Measurements from ENCODE around the gene PLEKHG2. TPM values are rescaled to one million over a fixed set of nuclear protein-coding genes. Genes with fewer than 3 reads are reported as not detected.
A peak's percentile ranks its signal among the peaks of the same experiment; 100 is the strongest.

Gene PLEKHG2
- total RNA-seq, 1 experiment from 2014 or later, result 62.3 TPM

DNA sequence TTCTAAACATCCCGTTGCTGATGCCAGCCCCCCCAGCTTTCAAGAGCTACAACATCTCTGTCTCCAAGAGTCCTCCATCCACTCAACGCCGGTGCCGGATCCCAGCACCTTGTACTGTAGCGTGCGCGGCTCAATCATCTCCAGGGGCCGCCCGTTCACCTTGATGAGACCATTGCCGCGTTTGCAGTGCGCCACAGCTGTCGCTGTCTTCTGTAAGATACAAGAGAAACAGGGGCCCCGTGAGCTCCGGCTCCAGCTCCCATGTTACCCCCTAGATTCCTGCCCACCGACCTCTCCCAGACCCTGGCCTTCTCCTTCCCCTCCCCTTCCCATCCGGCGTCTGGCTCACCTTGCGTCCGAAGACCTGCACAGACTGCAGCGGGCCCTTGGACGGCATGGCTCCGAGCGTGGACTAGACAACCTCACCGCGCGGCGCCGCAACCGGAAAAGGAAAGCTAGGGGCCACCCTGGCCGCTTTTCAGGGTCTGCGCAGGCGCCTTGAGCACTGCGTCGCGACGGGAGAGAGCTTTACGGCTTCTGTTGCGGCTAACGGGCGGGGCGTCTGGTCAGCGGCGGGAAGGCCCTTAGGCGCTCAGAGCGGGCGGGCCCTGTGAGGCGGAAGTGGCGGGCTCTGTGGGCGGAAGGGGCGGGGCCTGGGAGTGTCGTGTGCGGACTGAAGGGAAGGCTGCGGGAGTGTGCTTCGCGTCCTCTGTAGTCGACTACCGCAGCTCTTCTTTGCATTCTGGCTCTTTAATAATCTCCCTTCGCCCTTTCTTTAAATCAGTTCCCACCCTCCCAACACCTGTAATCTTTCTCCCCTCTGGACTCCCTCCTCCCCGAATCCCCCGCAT is 23.3 kb downstream of the PLEKHG2 start, which contains the start of gene RPS16:
Gene RPS16 (minus strand): TSS at position 451 of the 851 bp plus-strand sequence. CDS start 54 bp downstream, at position 397.
- ChIA-PET CTCF (interaction anchor here (0.6 to 2.5 kb wide), 15 partner anchors 10 to 985 kb away, joined by 3 to 16 read pairs (median 4); partner anchors contain the start of genes EID2B, PLEKHG2, SAMD4B and SUPT5H), POLR2A (interaction anchor here (0.6 to 1.8 kb wide), 31 partner anchors 9 to 1060 kb away, joined by 3 to 47 read pairs (median 5); partner anchors contain the start of genes DLL3, MED29, PAF1 and PLEKHG2)
- Mint-ChIP-seq H3K36me3 (peaks cover 34% of the 10 kb centered on the region), H3K4me1 (peaks cover 47% of the 10 kb centered on the region), H3K9me3 (no peaks in the 10 kb centered on the region), H3K27me3 (ENCODE audit: low read depth) (no peaks in the 10 kb centered on the region), H3K4me3 (peak within 1 kb of the TSS; percentile 99), H3K27ac (peak within 1 kb of the TSS; percentile 99)
- DNase-seq (ENCODE audit: low spot score), result peak; percentile 99
- ATAC-seq, result peak; percentile 83
- TF ChIP-seq, protein P1, sequence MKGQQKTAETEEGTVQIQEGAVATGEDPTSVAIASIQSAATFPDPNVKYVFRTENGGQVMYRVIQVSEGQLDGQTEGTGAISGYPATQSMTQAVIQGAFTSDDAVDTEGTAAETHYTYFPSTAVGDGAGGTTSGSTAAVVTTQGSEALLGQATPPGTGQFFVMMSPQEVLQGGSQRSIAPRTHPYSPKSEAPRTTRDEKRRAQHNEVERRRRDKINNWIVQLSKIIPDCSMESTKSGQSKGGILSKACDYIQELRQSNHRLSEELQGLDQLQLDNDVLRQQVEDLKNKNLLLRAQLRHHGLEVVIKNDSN (CRISPR knock-in tag; IDR thresholded peaks at IDR 0.05), result peak; percentile 52
- TF ChIP-seq, protein P2, sequence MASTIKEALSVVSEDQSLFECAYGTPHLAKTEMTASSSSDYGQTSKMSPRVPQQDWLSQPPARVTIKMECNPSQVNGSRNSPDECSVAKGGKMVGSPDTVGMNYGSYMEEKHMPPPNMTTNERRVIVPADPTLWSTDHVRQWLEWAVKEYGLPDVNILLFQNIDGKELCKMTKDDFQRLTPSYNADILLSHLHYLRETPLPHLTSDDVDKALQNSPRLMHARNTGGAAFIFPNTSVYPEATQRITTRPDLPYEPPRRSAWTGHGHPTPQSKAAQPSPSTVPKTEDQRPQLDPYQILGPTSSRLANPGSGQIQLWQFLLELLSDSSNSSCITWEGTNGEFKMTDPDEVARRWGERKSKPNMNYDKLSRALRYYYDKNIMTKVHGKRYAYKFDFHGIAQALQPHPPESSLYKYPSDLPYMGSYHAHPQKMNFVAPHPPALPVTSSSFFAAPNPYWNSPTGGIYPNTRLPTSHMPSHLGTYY (CRISPR knock-in tag; IDR thresholded peaks at IDR 0.05), result peak; percentile 81
- TF ChIP-seq CBFB (CRISPR knock-in tag; IDR thresholded peaks at IDR 0.05; ENCODE audit: low read depth) (peak; percentile 94), NFE2L1 (CRISPR knock-in tag; IDR thresholded peaks at IDR 0.05) (0 out of 2 replicates have a peak, but pooled peaks have one; percentile 7), AFF4 (CRISPR knock-in tag; IDR thresholded peaks at IDR 0.05; ENCODE audit: borderline replicate concordance) (no peak; the same call in 1 of the 2 replicates), MYBL2 (CRISPR knock-in tag; IDR thresholded peaks at IDR 0.05) (no peak), ETV6 (CRISPR knock-in tag; IDR thresholded peaks at IDR 0.05) (peak; percentile 92), IRF2 (CRISPR knock-in tag; IDR thresholded peaks at IDR 0.05; ENCODE audit: borderline replicate concordance, low read depth) (no peak), ZNF671 (CRISPR knock-in tag; IDR thresholded peaks at IDR 0.05) (no peak), ZNF121 (CRISPR knock-in tag; IDR thresholded peaks at IDR 0.05) (no peak), ZNF425 (CRISPR knock-in tag; conservative IDR thresholded peaks at IDR 0.05) (no peak), SMAD3 (CRISPR knock-in tag; IDR thresholded peaks at IDR 0.05; ENCODE audit: borderline replicate concordance) (peak; percentile 25; the same call in 1 of the 2 replicates), NR3C1 (CRISPR knock-in tag; conservative IDR thresholded peaks at IDR 0.05; ENCODE audit: low read depth) (no peak), SOX15 (CRISPR knock-in tag; IDR thresholded peaks at IDR 0.05) (no peak), JUN (CRISPR knock-in tag; IDR thresholded peaks at IDR 0.05) (0 out of 2 replicates have a peak, but pooled peaks have one; percentile 52), ZBTB21 (CRISPR knock-in tag; IDR thresholded peaks at IDR 0.05; ENCODE audit: borderline replicate concordance) (peak; percentile 82; the same call in 1 of the 2 replicates), KAT7 (CRISPR knock-in tag; IDR thresholded peaks at IDR 0.05; ENCODE audit: borderline replicate concordance) (0 out of 2 replicates have a peak, but pooled peaks have one; percentile 72)
- TF ChIP-seq, protein P3, sequence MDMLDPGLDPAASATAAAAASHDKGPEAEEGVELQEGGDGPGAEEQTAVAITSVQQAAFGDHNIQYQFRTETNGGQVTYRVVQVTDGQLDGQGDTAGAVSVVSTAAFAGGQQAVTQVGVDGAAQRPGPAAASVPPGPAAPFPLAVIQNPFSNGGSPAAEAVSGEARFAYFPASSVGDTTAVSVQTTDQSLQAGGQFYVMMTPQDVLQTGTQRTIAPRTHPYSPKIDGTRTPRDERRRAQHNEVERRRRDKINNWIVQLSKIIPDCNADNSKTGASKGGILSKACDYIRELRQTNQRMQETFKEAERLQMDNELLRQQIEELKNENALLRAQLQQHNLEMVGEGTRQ (CRISPR knock-in tag; IDR thresholded peaks at IDR 0.05), result peak; percentile 45
- TF ChIP-seq, protein P4, sequence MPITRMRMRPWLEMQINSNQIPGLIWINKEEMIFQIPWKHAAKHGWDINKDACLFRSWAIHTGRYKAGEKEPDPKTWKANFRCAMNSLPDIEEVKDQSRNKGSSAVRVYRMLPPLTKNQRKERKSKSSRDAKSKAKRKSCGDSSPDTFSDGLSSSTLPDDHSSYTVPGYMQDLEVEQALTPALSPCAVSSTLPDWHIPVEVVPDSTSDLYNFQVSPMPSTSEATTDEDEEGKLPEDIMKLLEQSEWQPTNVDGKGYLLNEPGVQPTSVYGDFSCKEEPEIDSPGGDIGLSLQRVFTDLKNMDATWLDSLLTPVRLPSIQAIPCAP (CRISPR knock-in tag; IDR thresholded peaks at IDR 0.05), result no peak
- TF ChIP-seq, protein P5, sequence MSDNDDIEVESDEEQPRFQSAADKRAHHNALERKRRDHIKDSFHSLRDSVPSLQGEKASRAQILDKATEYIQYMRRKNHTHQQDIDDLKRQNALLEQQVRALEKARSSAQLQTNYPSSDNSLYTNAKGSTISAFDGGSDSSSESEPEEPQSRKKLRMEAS (CRISPR knock-in tag; IDR thresholded peaks at IDR 0.05), result peak; percentile 97
- TF ChIP-seq, protein P6, sequence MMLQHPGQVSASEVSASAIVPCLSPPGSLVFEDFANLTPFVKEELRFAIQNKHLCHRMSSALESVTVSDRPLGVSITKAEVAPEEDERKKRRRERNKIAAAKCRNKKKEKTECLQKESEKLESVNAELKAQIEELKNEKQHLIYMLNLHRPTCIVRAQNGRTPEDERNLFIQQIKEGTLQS (CRISPR knock-in tag; conservative IDR thresholded peaks at IDR 0.05), result no peak
- TF ChIP-seq, protein P7, sequence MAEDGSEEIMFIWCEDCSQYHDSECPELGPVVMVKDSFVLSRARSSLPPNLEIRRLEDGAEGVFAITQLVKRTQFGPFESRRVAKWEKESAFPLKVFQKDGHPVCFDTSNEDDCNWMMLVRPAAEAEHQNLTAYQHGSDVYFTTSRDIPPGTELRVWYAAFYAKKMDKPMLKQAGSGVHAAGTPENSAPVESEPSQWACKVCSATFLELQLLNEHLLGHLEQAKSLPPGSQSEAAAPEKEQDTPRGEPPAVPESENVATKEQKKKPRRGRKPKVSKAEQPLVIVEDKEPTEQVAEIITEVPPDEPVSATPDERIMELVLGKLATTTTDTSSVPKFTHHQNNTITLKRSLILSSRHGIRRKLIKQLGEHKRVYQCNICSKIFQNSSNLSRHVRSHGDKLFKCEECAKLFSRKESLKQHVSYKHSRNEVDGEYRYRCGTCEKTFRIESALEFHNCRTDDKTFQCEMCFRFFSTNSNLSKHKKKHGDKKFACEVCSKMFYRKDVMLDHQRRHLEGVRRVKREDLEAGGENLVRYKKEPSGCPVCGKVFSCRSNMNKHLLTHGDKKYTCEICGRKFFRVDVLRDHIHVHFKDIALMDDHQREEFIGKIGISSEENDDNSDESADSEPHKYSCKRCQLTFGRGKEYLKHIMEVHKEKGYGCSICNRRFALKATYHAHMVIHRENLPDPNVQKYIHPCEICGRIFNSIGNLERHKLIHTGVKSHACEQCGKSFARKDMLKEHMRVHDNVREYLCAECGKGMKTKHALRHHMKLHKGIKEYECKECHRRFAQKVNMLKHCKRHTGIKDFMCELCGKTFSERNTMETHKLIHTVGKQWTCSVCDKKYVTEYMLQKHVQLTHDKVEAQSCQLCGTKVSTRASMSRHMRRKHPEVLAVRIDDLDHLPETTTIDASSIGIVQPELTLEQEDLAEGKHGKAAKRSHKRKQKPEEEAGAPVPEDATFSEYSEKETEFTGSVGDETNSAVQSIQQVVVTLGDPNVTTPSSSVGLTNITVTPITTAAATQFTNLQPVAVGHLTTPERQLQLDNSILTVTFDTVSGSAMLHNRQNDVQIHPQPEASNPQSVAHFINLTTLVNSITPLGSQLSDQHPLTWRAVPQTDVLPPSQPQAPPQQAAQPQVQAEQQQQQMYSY (CRISPR knock-in tag; IDR thresholded peaks at IDR 0.05), result no peak

Measured in WTC11 (cell line).